ENCODE measurements around the gene CALCOCO1.

DNA sequence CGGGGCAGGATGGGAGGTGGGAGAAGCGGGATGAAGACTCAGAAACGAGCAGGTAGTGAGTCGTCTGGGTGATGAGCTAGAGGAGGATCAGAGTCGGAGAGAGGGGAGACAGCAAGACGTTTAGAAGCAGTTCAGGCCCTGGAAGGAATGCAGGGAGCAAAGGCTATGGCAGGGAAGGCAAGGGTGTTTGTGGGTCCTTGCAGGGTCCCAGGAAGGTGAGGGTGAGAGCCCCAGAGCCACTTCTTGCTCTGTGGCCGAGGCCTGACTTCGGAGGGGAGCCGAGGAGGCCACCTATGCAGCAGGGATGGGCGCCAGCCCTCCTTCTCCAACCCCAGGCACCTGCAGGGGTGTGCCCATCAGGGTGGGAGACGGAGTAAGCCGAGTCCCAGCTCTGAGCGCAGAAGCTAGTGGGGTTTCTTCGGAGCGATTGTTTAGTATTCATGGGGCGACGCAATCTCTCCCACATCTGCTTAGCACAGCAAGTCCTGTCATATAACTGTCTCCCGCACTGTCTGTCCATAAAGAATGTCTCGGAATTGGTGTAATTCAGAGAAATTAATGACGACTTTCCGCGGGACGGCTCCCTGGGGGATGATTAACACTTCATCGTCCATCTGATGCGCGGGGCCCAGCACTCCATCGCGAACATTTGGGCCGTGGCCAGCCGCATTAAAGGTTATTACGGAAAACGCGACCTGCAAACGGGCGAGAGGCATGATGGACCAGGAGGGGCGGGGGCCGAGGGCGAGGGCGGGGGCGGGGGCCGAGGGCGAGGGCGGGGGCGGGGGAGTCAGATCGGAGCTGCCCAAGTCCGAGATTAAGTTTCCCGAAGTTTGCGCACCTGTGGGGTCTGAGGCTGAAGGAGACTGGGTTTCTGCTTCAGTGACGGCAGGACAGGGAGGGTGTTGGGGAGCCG lies 12.2 kb upstream of the CALCOCO1 start:
- TF ChIP-seq CTCF (IDR thresholded peaks at IDR 0.05; ENCODE audit: low read length) (no peak), EZH2 (optimal IDR thresholded peaks at IDR 0.05; ENCODE audit: low read depth, low read length) (no peak), EZH2phosphoT487 (IDR thresholded peaks at IDR 0.05; ENCODE audit: low read length) (no peak)

Data from MM.1S (cell line).